Left kidney (tissue), 2 donors: ENCODE data around the gene ITCH. TPM values are rescaled to one million over a fixed set of nuclear protein-coding genes. Genes with fewer than 3 reads are reported as not detected.

Source experiments
- DNase-seq: peaks from one replicate; pipeline ENCODE4 v3.0.0-alpha.2; 2013
- polyA plus RNA-seq: library from polyadenylated mRNA; unstranded; fragments of 120-200 nt; gene quantifications from one replicate; pipeline ENCODE4 v1.2.1, GENCODE V29; 2013; ENCODE audit not compliant: insufficient read length

Gene ITCH
- polyA plus RNA-seq, 1 donor: 58.8 TPM

DNA sequence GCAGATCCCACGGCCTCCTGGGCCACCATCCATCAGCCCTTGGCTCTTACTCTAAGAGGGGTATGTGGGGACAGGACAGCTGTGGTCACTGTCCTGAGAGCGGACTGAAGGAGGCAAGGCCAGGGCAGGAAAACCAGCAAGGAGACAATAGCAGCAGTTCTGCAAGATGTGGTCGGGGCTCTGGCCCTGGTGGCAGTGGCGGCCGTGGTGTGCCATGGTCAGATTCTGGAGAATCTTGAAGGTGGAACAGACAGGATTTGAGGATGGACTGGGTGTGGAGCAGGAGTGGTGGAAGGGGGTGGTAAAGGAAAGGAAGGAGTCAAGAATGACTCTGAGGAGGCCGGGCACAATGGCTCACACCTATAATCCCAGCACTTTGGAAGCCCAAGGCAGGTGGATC is 189.5 kb downstream of the ITCH start:
- no peak for DNase-seq

- DNase-seq: no peak
Observed at GRCh38 chr20:34553366-34553867, 190.3 kb downstream of the ITCH start.

GRCh38 chr20:34557936-34558319 is 194.9 kb downstream of the ITCH start:
- no peak for DNase-seq

- peak; percentile 88 for DNase-seq
Observed at GRCh38 chr20:34558320-34559218, 195.5 kb downstream of the ITCH start, which contains the start of gene MAP1LC3A. MAP1LC3A (plus strand) TSS chr20:34558718; CDS start chr20:34558869, 151 bp downstream.

GRCh38 chr20:34559311-34560140 is 196.5 kb downstream of the ITCH start:
- DNase-seq: no peak

DNA sequence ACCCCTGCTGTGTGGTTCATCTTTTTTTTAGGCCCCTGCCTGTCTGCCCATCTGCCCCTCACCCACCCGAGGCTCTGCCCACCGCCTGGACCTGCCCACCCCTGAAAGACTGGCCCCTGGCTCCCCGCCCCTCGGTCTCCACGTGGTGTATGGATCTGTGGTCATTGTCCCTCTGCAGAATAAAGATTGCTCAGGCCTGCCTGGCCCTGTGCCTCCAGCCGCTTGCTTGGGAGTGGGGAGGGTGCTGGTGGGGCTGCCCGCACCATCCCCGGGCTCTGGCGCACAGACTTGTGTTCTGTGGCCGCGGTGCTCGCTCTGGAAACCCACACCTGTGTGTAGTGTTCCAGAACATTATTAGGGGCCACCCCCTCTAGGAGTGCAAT is 197.1 kb downstream of the ITCH start:
- DNase-seq: no peak

- no peak for DNase-seq
Observed at GRCh38 chr20:34560614-34561013, 197.5 kb downstream of the ITCH start.

Other genes with a start within 250 kb of the ITCH start
- 0.70 TPM for gene ASIP, start 121.8 kb upstream of the ITCH start, polyA plus RNA-seq
- gene AHCY, start 59.9 kb upstream of the ITCH start, polyA plus RNA-seq: 179 TPM
- gene DYNLRB1, start 153.1 kb downstream of the ITCH start, polyA plus RNA-seq: 191 TPM
- 14.2 TPM for gene MAP1LC3A, start 195.4 kb downstream of the ITCH start, polyA plus RNA-seq